ENCODE data around the gene DPYSL3. TPM values are rescaled to one million over a fixed set of nuclear protein-coding genes. Genes with fewer than 3 reads are reported as not detected.

DPYSL3 gene
- total and polyA plus RNA-seq, 2 donors (not counting 3 experiments of a cell fraction or from before 2014, with no cell fraction given) = 80.3 to 146 TPM

DNA sequence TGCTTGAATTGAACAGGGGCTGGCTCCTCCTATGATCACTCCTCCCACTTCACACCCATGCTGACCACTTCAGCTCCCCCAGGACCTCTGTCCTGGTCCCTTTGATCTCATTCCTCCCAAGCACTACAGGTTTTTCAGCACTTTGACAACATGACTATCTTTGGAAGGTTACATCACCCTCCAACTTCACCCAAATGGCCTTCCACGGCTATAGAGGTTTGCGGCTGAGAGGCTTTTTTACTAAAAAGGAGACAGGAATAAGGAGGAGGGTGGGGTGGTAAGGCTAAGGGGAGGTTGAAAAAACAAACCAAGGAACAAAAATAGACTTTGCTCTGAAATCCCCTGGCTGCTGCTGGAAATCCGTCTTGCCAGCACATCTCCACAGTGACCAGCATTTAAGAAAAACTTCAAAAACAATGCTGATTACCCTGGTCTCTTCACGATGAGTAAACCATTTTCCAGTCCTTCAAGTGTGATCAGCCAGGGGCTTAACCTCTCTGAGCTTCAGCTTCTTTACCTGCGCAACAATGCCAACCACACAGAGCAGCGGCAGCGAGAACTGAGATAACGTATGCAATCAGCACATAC, 102.7 kb downstream of the DPYSL3 start:
- ChIA-PET POLR2A (no interaction called here), CTCF (interaction anchor here (1.4 to 1.5 kb wide), 2 partner anchors 20 to 151 kb away, joined by 3 to 4 read pairs; no protein-coding TSS in a partner anchor)
- Histone ChIP-seq H2AFZ (ENCODE audit: low read depth, low read length) (no peak overlapping the region), H3K4me3 (replicated peaks in 1 of 3; ENCODE audit: insufficient read depth in 1 of 3, low read depth in 1 of 3, low read length in 3 of 3) (no peak overlapping the region), H4K20me1 (replicated peaks; ENCODE audit: control insufficient read depth, extremely low read depth, insufficient read depth, low read length) (no peaks in the 10 kb centered on the region), H3K9me3 (replicated peaks; ENCODE audit: control insufficient read depth, insufficient read depth, low read length) (no peaks in the 10 kb centered on the region), H3K9ac (replicated peaks; ENCODE audit: extremely low read depth, insufficient read depth, low read length) (no peak overlapping the region), H3K36me3 (ENCODE audit: control insufficient read depth in 2 of 2, extremely low read depth in 1 of 2, insufficient read depth in 2 of 2, low read length in 2 of 2) (peaks cover 4 to 15% of the 10 kb centered on the region in 2 experiments), H3K4me2 (ENCODE audit: insufficient read depth, low read length) (no peak overlapping the region), H3K9me1 (replicated peaks; ENCODE audit: control insufficient read depth, extremely low read depth, insufficient read depth, low read length) (no peaks in the 10 kb centered on the region), H3K79me2 (ENCODE audit: control insufficient read depth, insufficient read depth, low read length) (no peaks in the 10 kb centered on the region), H3K27me3 (ENCODE audit: control insufficient read depth in 2 of 2, insufficient read depth in 2 of 2, low read length in 2 of 2) (no peaks in the 10 kb centered on the region), H3K27ac (ENCODE audit: insufficient read depth, low read depth, low read length) (no peak overlapping the region), H3K4me1 (ENCODE audit: control insufficient read depth, extremely low read depth, insufficient read depth, low read length) (peaks cover 25% of the 10 kb centered on the region)
- dilution Hi-C loops (cut with MboI; ENCODE audit: extremely low pct_ligation_motif_present, low sequenced_read_pairs) = no loop called here
- TF ChIP-seq CTCF (IDR thresholded peaks at IDR 0.05; ENCODE audit: extremely low read depth in 1 of 2, insufficient read depth in 1 of 2, low read depth in 1 of 2, low read length in 2 of 2) = no peak
- TF ChIP-seq, protein P1, sequence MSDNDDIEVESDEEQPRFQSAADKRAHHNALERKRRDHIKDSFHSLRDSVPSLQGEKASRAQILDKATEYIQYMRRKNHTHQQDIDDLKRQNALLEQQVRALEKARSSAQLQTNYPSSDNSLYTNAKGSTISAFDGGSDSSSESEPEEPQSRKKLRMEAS (IDR thresholded peaks at IDR 0.05; ENCODE audit: insufficient read depth, insufficient read length) = no peak
- no peak for TF ChIP-seq POLR2A (IDR thresholded peaks at IDR 0.05; ENCODE audit: low read depth, low read length)
- TF ChIP-seq EZH2 (IDR thresholded peaks at IDR 0.05; ENCODE audit: borderline replicate concordance, low read depth, low read length, severe bottlenecking) = no peak
- TF ChIP-seq JUN (IDR thresholded peaks at IDR 0.05; ENCODE audit: borderline replicate concordance, insufficient read depth, insufficient read length, low read depth) = no peak
- TF ChIP-seq GATA2 (IDR thresholded peaks at IDR 0.05; ENCODE audit: insufficient read depth, insufficient read length, low read depth, low read length) = no peak
- no peak for TF ChIP-seq MYC (IDR thresholded peaks at IDR 0.05; ENCODE audit: low read depth, low read length)
- TF ChIP-seq FOS (IDR thresholded peaks at IDR 0.05; ENCODE audit: borderline replicate concordance, insufficient read depth, low read length) = no peak
- no peak for DNase-seq (ENCODE audit: low read depth, low spot score)
- BruUV-seq (replicated peaks) = no TSS peak
- FAIRE-seq = no peak
- intact Hi-C loops (cut with micrococcal nuclease) = no loop called here
